ENCODE measurements around the gene GRK7. TPM values are rescaled to one million over a fixed set of nuclear protein-coding genes. Genes with fewer than 3 reads are reported as not detected.

The GRK7 gene
- total RNA-seq, 1 experiment from 2014 or later: not detected

DNA sequence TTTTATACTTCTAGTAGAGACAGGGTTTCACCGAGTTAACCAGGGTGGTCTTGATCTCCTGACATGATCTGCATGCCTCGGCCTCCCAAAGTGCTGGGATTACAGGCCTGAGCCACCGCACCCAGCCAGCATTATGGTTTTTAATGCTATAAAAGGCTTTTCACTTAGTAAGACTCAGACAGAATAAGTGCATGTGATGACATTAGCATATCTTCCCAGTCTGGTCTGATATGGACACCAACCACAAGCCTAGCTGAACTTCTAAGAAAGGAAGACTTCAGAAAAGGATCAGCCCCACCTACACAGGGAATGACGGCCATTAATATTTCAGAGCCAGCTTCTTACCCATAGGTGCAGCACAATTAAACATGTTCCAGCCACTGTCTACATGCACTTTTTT is 27.0 kb downstream of the GRK7 start:
- RAD21 ChIA-PET (ENCODE audit: low non-redundant PET in 1 of 2, low total read pairs in 2 of 2, uncharacterized antibody in 2 of 2, unreplicated experiment in 2 of 2): no interaction called here
- H3K36me3 ChIP-seq (ENCODE audit: control insufficient read depth in 1 of 2, insufficient read depth in 2 of 2, low read length in 2 of 2): no peaks in the 10 kb centered on the region
- no peaks in the 10 kb centered on the region for H3K4me1 ChIP-seq (ENCODE audit: control insufficient read depth in 1 of 2, insufficient read depth in 2 of 2, low read length in 2 of 2)
- H3K4me2 ChIP-seq (ENCODE audit: low read length): no peak overlapping the region
- POLR2A ChIA-PET: no interaction called here
- no peak overlapping the region for H3K4me3 ChIP-seq (replicated peaks in 1 of 2; ENCODE audit: low read depth in 1 of 2, low read length in 2 of 2)
- CTCF ChIA-PET: no interaction called here
- H3K79me2 ChIP-seq (ENCODE audit: insufficient read depth, low read length): no peaks in the 10 kb centered on the region
- no peaks in the 10 kb centered on the region for H4K20me1 ChIP-seq (ENCODE audit: insufficient read depth)
- no peak overlapping the region for H3K9ac ChIP-seq (ENCODE audit: low read length)
- H3K9me2 ChIP-seq (ENCODE audit: insufficient read depth): no peaks in the 10 kb centered on the region
- intact Hi-C loops (cut with micrococcal nuclease): no loop called here
- no peaks in the 10 kb centered on the region for H3K27me3 ChIP-seq (ENCODE audit: insufficient read depth, low read length)
- no TSS peak for BruUV-seq (replicated peaks)
- TF ChIP-seq POLR2AphosphoS5 (IDR thresholded peaks at IDR 0.05; ENCODE audit: low read depth, low read length) (no peak), SRF (IDR thresholded peaks at IDR 0.05; ENCODE audit: low read depth) (no peak), SIN3A (IDR thresholded peaks at IDR 0.05; ENCODE audit: low read depth) (no peak), JUND (IDR thresholded peaks at IDR 0.05) (no peak), CBX3 (IDR thresholded peaks at IDR 0.05; ENCODE audit: low read depth) (no peak)
- TF ChIP-seq, protein P1, sequence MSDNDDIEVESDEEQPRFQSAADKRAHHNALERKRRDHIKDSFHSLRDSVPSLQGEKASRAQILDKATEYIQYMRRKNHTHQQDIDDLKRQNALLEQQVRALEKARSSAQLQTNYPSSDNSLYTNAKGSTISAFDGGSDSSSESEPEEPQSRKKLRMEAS (IDR thresholded peaks at IDR 0.05): no peak
- TF ChIP-seq, protein P2, sequence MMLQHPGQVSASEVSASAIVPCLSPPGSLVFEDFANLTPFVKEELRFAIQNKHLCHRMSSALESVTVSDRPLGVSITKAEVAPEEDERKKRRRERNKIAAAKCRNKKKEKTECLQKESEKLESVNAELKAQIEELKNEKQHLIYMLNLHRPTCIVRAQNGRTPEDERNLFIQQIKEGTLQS (IDR thresholded peaks at IDR 0.05): no peak
- DNase-seq (ENCODE audit: low read depth, low spot score): no peak
- H3K9me3 ChIP-seq (ENCODE audit: control insufficient read depth in 1 of 2, insufficient read depth in 1 of 2, low read depth in 1 of 2, low read length in 2 of 2): no peaks in the 10 kb centered on the region
- no peak overlapping the region for H2AFZ ChIP-seq (ENCODE audit: low read depth, low read length, poor library complexity, severe bottlenecking)
- ATAC-seq: no peak
- H3K27ac ChIP-seq (ENCODE audit: low read depth, low read length): no peak overlapping the region

DNA sequence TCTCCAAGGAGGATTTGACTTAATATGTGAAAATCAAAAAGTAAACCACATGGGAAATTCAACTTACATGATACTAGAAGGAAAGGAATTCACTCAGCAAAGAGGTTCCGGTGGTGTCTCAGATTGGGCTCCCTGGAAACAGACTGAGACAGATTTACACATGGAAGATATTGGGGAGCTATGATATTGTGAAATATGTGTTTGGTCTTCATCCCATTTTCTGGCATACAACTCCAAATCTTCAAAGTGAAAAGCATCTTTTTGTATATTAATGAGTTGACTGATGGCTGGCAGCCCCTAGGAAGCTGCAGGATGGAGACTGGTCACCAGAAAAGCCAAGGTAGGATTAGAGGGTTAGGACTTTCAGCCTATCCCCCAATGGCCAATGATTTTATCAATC is 29.3 kb downstream of the GRK7 start:
- Histone ChIP-seq H3K36me3 (ENCODE audit: control insufficient read depth in 1 of 2, insufficient read depth in 2 of 2, low read length in 2 of 2) (no peaks in the 10 kb centered on the region), H4K20me1 (ENCODE audit: insufficient read depth) (no peaks in the 10 kb centered on the region), H2AFZ (ENCODE audit: low read depth, low read length, poor library complexity, severe bottlenecking) (no peak overlapping the region), H3K9me3 (ENCODE audit: control insufficient read depth in 1 of 2, insufficient read depth in 1 of 2, low read depth in 1 of 2, low read length in 2 of 2) (no peaks in the 10 kb centered on the region), H3K79me2 (ENCODE audit: insufficient read depth, low read length) (no peaks in the 10 kb centered on the region), H3K9ac (ENCODE audit: low read length) (no peak overlapping the region), H3K4me3 (replicated peaks in 1 of 2; ENCODE audit: low read depth in 1 of 2, low read length in 2 of 2) (no peak overlapping the region), H3K27me3 (ENCODE audit: insufficient read depth, low read length) (no peaks in the 10 kb centered on the region), H3K27ac (ENCODE audit: low read depth, low read length) (no peak overlapping the region), H3K4me1 (ENCODE audit: control insufficient read depth in 1 of 2, insufficient read depth in 2 of 2, low read length in 2 of 2) (no peaks in the 10 kb centered on the region), H3K4me2 (ENCODE audit: low read length) (no peak overlapping the region), H3K9me2 (ENCODE audit: insufficient read depth) (no peaks in the 10 kb centered on the region)
- intact Hi-C loops (cut with micrococcal nuclease): no loop called here
- DNase-seq (ENCODE audit: low read depth, low spot score): no peak
- RAD21 ChIA-PET (ENCODE audit: low non-redundant PET in 1 of 2, low total read pairs in 2 of 2, uncharacterized antibody in 2 of 2, unreplicated experiment in 2 of 2): no interaction called here
- CTCF ChIA-PET: no interaction called here
- no peak for ATAC-seq
- POLR2A ChIA-PET: no interaction called here
- BruUV-seq (replicated peaks): no TSS peak
- TF ChIP-seq, protein P2 (IDR thresholded peaks at IDR 0.05): no peak
- no peak for TF ChIP-seq ZFX (IDR thresholded peaks at IDR 0.05)
- no peak for TF ChIP-seq SRF (IDR thresholded peaks at IDR 0.05; ENCODE audit: low read depth)
- TF ChIP-seq TCF7L2 (IDR thresholded peaks at IDR 0.05; ENCODE audit: borderline replicate concordance, extremely low read depth, insufficient read depth, insufficient read length): no peak
- TF ChIP-seq RAD21 (IDR thresholded peaks at IDR 0.05; ENCODE audit: low read depth): no peak
- no peak for TF ChIP-seq YY1 (IDR thresholded peaks at IDR 0.05; ENCODE audit: extremely low read depth, insufficient replicate concordance, low read depth, low read length)
- TF ChIP-seq POLR2A (IDR thresholded peaks at IDR 0.05; ENCODE audit: borderline replicate concordance, extremely low read depth, insufficient read depth, insufficient read length): no peak
- no peak for TF ChIP-seq POLR2AphosphoS5 (IDR thresholded peaks at IDR 0.05; ENCODE audit: low read depth, low read length)
- no peak for TF ChIP-seq ELF1 (IDR thresholded peaks at IDR 0.05; ENCODE audit: borderline replicate concordance, low read depth)
- no peak for TF ChIP-seq SP1 (IDR thresholded peaks at IDR 0.05; ENCODE audit: low read depth)
- TF ChIP-seq EGR1 (IDR thresholded peaks at IDR 0.05; ENCODE audit: low read depth): no peak
- TF ChIP-seq, protein P3, sequence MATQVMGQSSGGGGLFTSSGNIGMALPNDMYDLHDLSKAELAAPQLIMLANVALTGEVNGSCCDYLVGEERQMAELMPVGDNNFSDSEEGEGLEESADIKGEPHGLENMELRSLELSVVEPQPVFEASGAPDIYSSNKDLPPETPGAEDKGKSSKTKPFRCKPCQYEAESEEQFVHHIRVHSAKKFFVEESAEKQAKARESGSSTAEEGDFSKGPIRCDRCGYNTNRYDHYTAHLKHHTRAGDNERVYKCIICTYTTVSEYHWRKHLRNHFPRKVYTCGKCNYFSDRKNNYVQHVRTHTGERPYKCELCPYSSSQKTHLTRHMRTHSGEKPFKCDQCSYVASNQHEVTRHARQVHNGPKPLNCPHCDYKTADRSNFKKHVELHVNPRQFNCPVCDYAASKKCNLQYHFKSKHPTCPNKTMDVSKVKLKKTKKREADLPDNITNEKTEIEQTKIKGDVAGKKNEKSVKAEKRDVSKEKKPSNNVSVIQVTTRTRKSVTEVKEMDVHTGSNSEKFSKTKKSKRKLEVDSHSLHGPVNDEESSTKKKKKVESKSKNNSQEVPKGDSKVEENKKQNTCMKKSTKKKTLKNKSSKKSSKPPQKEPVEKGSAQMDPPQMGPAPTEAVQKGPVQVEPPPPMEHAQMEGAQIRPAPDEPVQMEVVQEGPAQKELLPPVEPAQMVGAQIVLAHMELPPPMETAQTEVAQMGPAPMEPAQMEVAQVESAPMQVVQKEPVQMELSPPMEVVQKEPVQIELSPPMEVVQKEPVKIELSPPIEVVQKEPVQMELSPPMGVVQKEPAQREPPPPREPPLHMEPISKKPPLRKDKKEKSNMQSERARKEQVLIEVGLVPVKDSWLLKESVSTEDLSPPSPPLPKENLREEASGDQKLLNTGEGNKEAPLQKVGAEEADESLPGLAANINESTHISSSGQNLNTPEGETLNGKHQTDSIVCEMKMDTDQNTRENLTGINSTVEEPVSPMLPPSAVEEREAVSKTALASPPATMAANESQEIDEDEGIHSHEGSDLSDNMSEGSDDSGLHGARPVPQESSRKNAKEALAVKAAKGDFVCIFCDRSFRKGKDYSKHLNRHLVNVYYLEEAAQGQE (IDR thresholded peaks at IDR 0.05; ENCODE audit: low read depth): no peak
- TF ChIP-seq EZH2 (IDR thresholded peaks at IDR 0.05): no peak
- no peak for TF ChIP-seq CEBPB (IDR thresholded peaks at IDR 0.05; ENCODE audit: low read depth)
- no peak for TF ChIP-seq FOSL1 (IDR thresholded peaks at IDR 0.05; ENCODE audit: low read depth)
- TF ChIP-seq ZNF274 (IDR thresholded peaks at IDR 0.05; ENCODE audit: low read depth, low read length): no peak
- TF ChIP-seq, protein P1 (IDR thresholded peaks at IDR 0.05): no peak
